Activated CD8-positive, alpha-beta memory T cell treated with anti-CD3 and anti-CD28 coated beads for 1 hour (primary cell): ENCODE data around the gene TTC5.
"Not testable (repeated sequence)": the region's sequence is repeated elsewhere in the genome, so short reads cannot be mapped to it uniquely, and the experiment has no call there.

Experiments
- DNase-seq, 2 donors: peaks; one replicate each; pipeline ENCODE4 v3.0.0-alpha.2; 2020; ENCODE audit warnings: low read depth in 1 of 2; ENCODE audit errors: extremely low read depth in 1 of 2

Gene TTC5, protein sequence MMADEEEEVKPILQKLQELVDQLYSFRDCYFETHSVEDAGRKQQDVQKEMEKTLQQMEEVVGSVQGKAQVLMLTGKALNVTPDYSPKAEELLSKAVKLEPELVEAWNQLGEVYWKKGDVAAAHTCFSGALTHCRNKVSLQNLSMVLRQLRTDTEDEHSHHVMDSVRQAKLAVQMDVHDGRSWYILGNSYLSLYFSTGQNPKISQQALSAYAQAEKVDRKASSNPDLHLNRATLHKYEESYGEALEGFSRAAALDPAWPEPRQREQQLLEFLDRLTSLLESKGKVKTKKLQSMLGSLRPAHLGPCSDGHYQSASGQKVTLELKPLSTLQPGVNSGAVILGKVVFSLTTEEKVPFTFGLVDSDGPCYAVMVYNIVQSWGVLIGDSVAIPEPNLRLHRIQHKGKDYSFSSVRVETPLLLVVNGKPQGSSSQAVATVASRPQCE

GRCh38 chr14:20305265-20306078 lies at the start of gene TTC5:
TTC5 (minus strand) TSS chr14:20305951; CDS start chr14:20305937, 14 bp downstream.
- DNase-seq: peak; percentile 77 to 88

GRCh38 chr14:20350860-20351259 lies 45.1 kb upstream of the TTC5 start:
- DNase-seq: no peak

GRCh38 chr14:20350282-20350681 lies 44.5 kb upstream of the TTC5 start:
- DNase-seq: no peak

DNA sequence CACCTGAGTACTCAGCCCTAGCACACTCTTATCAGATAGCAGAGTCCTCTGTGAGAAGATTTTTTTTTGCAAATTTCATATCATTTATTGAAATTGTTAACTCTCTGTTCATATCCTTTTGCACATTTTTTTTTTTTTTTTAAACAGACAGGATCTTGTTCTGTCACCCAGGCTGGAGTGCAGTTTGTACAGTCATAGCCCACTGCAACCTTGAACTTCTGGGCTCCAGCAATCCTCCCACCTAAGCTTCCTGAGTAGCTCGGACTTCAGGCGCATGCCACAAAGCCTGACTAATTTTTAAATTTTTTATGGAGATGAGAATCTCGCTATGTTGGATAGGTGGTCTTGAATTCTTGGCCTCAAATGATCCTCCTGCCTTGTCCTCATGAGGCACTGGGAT lies 42.0 kb upstream of the TTC5 start:
- no peak for DNase-seq

- DNase-seq: no peak
Observed at GRCh38 chr14:20346713-20347112, 41.0 kb upstream of the TTC5 start.

- DNase-seq: no peak
Observed at GRCh38 chr14:20345366-20345765, 39.6 kb upstream of the TTC5 start.

GRCh38 chr14:20343862-20344220 lies 38.1 kb upstream of the TTC5 start:
- DNase-seq: no peak

GRCh38 chr14:20343092-20343861 lies 37.5 kb upstream of the TTC5 start, which contains the start of gene PARP2:
PARP2 (plus strand) TSS chr14:20343635; CDS start chr14:20343642, 7 bp downstream.
- peak; percentile 72 to 75 for DNase-seq

DNA sequence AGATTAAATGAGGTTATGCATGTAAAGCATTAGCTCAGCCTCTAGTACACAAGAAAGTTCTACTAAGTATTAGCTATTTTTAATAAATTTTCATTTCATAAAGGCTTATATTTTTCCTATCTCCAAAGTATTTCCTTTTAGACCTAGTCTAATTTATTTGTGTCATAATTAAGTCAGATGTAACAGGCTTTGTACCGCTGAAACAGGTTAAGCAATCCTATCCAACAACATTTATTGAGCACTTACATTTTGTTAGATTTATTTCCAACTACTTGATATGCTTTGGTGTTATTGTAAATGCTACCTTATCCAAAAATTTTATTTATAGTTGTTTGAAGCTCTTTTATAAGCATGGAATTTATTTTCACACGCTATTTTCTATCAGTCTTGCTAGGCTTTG lies 35.9 kb upstream of the TTC5 start:
- no peak for DNase-seq

DNA sequence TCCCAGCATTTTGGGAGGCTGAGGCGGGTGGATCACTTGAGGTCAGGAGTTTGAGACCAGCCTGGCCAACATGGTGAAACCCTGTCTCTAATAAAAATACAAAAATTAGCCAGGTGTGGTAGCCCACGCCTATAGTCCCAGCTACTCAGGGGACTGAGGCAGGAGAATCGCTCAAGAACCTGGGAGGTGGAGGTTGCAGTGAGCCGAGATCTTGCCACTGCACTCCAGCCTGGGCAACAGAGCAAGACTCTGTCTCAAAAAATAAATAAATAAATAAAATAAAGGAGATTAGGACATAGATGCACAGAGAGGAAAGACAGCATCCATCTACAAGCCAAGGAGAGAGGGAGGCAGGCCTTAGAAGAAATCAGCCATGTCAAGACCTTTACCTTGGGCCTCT lies 35.3 kb upstream of the TTC5 start:
- not testable (repeated sequence) for DNase-seq

DNA sequence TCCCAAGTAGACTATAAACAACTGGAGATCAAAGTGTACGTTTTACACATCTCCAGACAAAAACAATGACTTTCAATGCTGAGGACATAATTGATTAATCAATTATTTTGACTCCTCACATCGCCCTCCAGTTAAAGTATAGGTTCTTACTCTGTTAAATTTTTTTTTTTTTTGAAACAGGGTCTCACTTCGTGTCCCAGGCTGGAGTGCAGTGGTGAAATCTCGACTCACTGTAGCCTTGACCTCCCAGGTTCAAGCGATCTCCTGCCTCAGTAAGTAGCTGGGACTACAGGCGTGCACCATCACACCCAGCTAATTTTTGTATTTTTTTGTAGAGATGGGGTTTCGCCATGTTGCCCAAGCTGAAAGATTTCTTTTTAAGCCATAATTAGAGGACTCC lies 28.3 kb upstream of the TTC5 start:
- no peak for DNase-seq

DNA sequence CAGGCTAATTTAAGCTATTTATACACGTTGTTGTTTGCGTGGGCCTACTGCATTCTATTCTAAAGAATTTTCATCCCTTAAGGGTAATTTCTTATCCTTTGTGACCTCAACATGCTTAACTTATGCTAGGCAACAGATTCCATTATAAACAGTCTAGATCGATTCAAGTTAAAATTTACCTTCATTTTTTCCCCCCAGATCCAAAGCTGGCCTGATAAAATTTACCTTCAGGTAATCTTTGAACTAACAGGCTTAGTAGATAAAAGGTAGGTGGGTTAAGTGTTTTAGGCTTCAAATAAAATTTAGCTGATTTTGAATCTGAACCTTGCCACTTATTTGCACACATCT lies 27.7 kb upstream of the TTC5 start:
- no peak for DNase-seq

DNA sequence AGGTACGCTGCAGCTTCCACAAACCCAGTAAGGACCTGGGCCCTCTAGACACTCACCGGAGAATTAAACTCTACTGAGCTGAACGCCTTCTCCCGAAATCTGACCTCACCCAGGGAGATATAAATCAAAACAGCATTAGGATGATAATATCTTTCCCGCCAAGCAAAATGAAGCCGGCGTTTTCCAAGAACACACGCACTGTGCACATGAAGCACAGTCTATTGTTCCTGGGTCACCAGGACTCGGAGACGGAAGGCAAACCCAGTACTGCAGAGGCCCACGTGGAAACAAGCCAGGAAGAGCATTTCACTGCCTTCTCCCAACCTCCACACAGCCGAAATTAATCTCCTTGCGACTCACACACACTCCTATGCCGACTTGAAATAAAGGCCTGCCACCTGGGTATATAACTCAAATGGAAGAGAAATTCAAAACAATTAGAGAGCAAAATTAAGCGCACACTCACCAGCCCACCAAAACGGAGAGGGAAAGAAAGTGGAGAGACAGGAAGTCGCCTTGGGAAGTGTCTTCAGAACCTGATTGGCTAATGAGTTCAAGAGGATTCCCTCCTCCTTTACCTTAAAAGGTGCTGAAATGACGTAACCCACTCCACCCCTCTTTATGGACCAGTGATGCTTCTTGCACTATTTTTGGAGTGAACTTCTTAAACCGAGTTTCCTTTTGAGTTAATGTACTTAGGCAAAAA lies 27.2 kb upstream of the TTC5 start, which contains the start of gene CCNB1IP1:
TSS of gene CCNB1IP1 (minus strand) at position 492 of the 706 bp plus-strand sequence. CDS start 16,756 bp downstream, outside the sequence.
- no peak for DNase-seq

DNA sequence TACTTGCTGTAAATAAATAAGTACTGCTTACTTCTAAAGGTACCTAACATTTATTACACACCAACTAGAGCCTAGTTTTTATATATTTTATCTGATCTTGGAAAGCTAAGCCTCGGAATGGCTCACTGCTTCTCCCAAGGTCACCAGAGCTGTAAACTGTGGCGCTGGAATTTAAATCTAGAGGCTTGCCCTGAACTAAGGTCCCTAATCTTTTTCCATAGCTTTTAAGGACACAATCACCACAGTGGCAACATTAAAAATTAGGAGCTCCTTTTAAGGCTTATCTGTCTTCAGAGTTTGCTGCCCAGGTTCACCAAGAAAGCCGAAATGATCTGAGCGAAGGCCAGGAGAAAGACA lies 26.7 kb upstream of the TTC5 start:
- no peak for DNase-seq

DNA sequence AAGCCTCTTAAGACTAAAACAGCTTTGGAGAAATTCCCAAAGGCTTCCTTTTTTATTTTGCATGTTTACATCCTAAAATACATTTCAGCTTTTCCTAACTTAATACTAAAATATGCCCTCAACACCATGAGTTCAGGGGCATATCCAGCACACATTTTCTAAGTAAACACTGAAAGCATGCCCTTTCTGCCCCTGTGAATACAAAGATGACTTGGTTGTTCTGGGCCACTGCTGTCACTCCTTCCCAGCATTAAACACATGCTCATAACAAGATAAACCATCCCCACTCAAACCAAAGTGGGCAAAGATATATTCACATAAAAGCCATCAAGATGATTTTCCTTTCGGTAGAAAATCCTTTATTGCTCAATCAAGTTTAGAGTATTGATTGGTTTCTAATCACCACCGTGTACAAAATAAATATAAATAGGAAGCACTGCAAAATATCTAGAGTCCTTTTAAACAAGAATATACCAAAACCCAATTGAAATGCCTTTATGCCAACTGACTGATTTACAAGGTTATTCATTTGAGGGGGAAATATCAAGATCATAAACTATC lies 25.4 kb upstream of the TTC5 start:
- no peak for DNase-seq

DNA sequence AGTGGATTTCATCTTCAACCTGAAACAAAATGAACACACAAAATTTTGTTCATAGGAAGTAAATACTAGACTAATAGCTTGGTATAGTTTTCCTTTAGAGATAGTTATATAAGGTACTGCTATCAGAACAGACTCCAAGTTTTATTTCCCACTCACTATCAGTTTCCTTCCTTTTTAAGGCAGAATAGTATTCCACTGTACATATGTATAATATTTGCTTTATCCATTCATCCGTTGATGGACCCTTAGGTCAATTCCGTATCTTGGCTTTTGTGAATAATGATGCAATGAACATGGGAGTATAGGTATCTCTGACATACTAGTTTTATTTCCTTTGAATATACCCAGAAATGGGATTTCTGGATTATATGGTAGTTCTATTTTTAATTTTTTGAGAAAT lies 23.6 kb upstream of the TTC5 start:
- DNase-seq: no peak

GRCh38 chr14:20328705-20329104 lies 23.0 kb upstream of the TTC5 start:
- DNase-seq: no peak

- no peak for DNase-seq
Observed at GRCh38 chr14:20327005-20327869, 21.5 kb upstream of the TTC5 start.

- DNase-seq: no peak
Observed at GRCh38 chr14:20317720-20318119, 12.0 kb upstream of the TTC5 start.
